Fibroblast of the aortic adventitia (primary cell): ENCODE data around the gene MAP2K2. TPM values are rescaled to one million over a fixed set of nuclear protein-coding genes. Genes with fewer than 3 reads are reported as not detected.

ENCODE experiments used
- DNase-seq: peaks from one replicate; pipeline ENCODE4 v3.0.0-alpha.2; 2010; ENCODE audit warnings: low read depth
- H3K4me3 ChIP-seq: 2 replicates; pipeline ENCODE4 v1.5.1; 2011; ENCODE audit warnings: low read depth, mild to moderate bottlenecking, control low read depth, low read length, moderate library complexity
- total RNA-seq: library from RNA; depleted of rRNA; stranded (reverse); fragments of >200 nt; gene quantifications from 2 replicates; pipeline ENCODE4 v1.2.3, GENCODE V29; 2012; ENCODE audit warnings: low replicate concordance
- TF ChIP-seq, protein P1 (sequence below): IDR thresholded peaks from 2 replicates; pipeline ENCODE4 v1.5.1; 2011; ENCODE audit warnings: mild to moderate bottlenecking, low read length, control low read depth, inconsistent platforms; ENCODE audit not compliant: insufficient read depth

The MAP2K2 gene
- total RNA-seq, 1 donor = 177 TPM

DNA sequence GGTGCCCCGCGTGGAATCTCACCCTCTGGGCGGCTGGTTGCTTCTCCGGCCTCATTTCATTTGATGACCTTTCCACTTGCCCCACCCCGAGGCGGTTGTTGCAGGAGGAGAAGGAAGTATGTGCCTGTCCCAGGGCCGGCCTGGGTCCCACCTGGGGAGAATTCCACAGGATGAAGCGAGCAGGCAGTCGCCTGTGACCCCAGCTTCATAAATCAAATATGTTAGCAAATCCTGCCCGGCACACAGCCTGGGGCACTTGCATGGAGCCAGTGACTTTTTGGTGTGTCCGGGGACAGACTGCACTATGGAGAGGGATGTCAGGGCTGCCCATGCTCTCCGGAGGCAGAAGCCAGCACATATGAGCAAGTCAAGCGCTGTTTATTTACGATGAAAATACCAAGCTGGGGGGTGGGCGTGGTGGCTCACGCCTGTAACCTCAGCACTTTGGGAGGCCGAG is 37.5 kb downstream of the MAP2K2 start:
- DNase-seq = no peak
- no peak overlapping the region for H3K4me3 ChIP-seq
- TF ChIP-seq, protein P1, sequence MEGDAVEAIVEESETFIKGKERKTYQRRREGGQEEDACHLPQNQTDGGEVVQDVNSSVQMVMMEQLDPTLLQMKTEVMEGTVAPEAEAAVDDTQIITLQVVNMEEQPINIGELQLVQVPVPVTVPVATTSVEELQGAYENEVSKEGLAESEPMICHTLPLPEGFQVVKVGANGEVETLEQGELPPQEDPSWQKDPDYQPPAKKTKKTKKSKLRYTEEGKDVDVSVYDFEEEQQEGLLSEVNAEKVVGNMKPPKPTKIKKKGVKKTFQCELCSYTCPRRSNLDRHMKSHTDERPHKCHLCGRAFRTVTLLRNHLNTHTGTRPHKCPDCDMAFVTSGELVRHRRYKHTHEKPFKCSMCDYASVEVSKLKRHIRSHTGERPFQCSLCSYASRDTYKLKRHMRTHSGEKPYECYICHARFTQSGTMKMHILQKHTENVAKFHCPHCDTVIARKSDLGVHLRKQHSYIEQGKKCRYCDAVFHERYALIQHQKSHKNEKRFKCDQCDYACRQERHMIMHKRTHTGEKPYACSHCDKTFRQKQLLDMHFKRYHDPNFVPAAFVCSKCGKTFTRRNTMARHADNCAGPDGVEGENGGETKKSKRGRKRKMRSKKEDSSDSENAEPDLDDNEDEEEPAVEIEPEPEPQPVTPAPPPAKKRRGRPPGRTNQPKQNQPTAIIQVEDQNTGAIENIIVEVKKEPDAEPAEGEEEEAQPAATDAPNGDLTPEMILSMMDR = no peak

DNA sequence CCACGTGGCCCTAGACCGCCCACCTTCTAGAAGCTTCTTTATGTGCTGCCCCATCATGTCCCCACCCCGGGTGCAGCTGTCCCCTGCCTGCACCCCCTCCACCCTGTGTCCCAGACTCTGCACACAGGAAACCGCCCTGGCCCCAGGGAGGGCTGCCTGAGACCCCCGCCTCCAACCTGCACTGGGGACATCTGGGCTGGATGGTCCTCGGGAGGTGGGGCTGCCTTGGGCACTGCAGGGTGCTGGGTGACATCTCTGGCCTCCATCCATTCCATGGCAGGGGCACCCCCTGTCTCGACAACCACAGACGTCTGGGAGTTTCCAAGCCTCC is 39.4 kb downstream of the MAP2K2 start:
- no peak for DNase-seq
- H3K4me3 ChIP-seq = no peak overlapping the region
- TF ChIP-seq, protein P1 = no peak

DNA sequence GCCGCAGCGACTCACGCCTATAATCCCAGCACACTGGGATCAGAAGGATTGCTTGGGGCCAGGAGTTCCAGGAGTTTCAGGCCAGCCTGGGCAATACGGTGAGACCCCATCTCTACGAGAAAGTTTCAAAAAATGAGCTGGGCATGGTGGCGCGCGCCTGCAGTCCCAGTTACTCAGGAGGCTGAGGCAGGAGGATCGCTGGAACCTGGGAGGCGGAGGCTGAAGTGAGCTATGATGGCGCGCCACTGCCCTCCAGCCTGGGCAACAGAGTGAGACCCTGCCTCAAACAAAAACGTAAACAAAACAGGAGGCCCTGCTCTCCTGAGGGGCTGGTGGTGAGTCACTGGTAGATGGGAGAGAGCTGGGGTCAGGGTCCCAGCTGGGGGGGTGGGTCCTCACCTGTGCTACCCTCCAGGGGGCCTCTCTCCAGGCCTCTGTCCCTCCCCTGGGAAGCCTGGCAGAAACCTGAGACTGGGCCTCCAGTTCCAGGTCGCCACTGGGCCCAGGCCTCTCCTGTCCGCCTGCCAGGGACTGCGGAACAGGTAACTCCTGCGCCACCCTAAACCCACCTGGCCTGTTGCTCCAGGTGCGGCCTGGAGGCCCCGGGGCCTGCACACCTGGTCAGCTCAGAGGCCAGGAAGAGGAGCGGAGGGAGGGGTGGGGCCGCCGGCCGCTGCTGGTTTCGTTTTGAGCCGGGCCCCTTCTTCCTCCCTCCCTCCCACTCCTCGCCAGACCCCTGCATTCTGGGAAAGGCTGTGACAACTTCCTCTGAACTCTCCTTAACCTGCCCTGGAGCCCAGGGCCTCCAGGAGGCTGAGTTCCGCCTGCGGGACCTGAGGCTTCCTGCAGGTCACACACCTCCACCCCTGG is 40.0 kb downstream of the MAP2K2 start:
- no peak for DNase-seq
- TF ChIP-seq, protein P1 = no peak
- no peak overlapping the region for H3K4me3 ChIP-seq

DNA sequence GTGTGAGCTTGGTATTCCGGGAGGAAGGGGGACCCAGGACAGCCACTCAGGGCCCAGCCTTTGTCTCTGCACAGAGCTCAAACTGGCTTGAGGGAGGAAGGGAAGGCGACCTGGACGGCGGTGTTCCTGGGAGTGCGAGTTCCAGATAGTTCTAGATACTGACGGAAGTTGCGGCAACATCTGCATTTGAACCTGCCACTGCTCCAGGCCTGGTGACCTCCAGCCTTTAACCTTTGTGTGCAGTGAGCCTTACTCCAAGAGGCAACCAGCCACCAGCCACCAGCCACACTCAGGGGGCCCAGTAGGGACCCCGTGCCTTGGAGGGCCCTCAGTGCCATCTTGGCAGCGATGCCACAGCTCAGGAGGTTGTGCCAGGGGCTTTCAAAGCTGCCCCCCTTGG is 41.8 kb downstream of the MAP2K2 start:
- TF ChIP-seq, protein P1 = no peak
- no peak for DNase-seq
- H3K4me3 ChIP-seq = no peak overlapping the region

DNA sequence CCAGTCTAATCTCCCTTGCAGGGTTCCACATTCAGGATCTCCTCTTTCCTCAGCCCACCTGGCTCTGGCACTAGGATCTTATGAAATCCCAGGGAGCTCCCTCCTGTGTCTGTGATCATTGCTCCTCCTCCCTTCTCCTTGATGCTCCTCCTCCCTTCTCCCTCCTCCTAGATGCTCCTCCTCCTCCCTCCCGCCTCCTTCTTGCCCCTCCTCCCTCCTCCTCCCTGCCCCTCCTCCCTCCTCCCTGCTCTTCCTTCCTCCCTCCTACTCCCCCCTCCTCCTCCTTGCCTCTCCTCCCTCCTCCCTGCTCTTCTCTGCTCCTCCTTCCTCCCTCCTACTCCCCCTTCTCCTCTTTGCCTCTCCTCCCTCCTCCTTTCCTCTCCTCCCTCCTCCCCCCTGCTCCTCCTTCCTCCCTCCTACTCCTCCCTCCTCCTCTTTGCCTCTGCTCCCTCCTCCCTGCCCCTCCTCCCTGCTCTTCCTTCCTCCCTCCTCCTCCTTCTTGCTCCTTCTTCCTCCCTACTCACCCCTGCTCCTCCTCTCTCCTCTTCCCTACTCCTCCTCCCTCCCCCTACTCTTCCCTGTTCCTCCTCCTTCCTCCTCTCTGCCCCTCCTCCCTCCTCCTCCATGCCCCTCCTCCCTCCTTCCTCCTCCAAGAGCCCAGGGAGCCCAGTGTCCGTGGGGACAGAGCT is 42.3 kb downstream of the MAP2K2 start:
- no peak overlapping the region for H3K4me3 ChIP-seq
- TF ChIP-seq, protein P1 = no peak
- no peak for DNase-seq

DNA sequence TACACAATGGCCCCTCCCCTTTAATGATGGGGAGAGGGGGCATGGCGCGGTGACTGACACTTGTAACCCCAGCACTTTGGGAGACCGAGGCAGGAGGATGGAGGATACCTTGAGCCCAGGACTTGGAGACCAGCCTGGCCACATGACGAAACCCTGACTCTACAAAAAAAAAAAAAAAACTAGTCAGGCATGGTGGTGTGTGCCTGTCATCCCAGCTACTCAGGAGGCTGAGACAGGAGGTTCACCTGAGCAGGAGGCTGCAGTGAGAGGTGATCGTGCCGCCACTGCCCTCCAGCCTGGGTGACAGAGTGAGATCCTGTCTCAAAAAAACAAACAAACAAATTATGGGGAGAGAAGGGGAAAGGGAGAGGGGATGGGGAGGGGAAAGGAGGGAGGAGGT is 43.4 kb downstream of the MAP2K2 start:
- TF ChIP-seq, protein P1 = no peak
- no peak for DNase-seq
- no peak overlapping the region for H3K4me3 ChIP-seq
